Stomach (tissue), 4 donors: ENCODE data around the gene WASF2.
"Not testable (repeated sequence)": the region's sequence is repeated elsewhere in the genome, so short reads cannot be mapped to it uniquely, and the experiment has no call there.

ENCODE experiments used
- EP300 ChIP-seq: sonication (generic); formaldehyde crosslinking; IDR thresholded peaks from one replicate; pipeline ENCODE4 v1.6.1; 2017; ENCODE audit warnings: antibody characterized with exemption
- POLR2A ChIP-seq, 4 donors: fragments of 450-650 bp; IDR thresholded peaks; one replicate each; pipeline ENCODE4 v1.6.1; 2016; ENCODE audit warnings: antibody characterized with exemption in 4 of 4, control low read depth in 2 of 4, mild to moderate bottlenecking in 1 of 4, moderate library complexity in 1 of 4
- TF ChIP-seq, protein P1 (sequence below), 7 experiments: fragments of 450-650 bp in 4 of 7; fragments of 200-600 bp in 3 of 7; sonication (generic) in 3 of 7; IDR thresholded peaks; one replicate each; pipeline ENCODE4 v1.5.1; 2016 to 2019; ENCODE audit warnings: antibody characterized with exemption in 7 of 7, control low read depth in 2 of 7, mild to moderate bottlenecking in 1 of 7

DNA sequence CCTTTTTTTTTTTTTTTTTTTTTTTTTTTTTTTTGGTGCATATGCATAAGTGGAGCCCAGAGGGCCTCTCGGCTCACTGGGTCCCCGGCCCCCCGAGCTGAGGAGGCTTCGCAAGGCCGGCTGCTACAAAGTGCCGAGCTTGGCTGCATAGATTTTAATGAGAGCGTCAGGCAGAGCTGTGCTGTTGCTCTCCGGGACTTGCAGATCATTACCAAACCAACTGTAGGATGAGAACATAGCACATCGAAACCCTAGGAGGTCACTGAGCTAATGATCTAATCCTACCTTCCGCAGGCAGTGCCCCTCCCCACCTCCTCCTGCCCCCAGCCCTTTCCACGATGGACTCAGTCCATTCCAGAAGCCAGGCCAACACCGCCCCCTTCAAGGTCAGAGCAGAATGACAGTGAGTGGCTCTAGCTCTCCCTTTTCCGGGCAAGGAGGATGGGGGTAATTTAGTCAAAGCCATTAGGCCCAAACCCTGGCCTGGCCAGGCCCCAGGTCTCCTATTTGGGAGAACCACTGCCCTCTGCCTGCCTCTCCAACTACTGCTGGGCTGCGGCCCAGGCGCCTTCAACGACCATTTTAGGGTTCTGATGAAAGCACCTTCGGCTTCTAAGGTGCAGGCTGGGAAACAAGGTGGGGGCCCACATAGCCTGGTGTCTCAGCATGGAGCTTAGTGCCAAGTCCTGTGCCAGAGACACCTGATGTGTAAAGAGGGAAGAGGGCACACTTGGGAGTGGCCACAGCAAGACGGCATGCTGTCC, 84.2 kb downstream of the WASF2 start:
- not testable (repeated sequence) for TF ChIP-seq POLR2A (IDR thresholded peaks at IDR 0.05); EP300
- TF ChIP-seq, protein P1, sequence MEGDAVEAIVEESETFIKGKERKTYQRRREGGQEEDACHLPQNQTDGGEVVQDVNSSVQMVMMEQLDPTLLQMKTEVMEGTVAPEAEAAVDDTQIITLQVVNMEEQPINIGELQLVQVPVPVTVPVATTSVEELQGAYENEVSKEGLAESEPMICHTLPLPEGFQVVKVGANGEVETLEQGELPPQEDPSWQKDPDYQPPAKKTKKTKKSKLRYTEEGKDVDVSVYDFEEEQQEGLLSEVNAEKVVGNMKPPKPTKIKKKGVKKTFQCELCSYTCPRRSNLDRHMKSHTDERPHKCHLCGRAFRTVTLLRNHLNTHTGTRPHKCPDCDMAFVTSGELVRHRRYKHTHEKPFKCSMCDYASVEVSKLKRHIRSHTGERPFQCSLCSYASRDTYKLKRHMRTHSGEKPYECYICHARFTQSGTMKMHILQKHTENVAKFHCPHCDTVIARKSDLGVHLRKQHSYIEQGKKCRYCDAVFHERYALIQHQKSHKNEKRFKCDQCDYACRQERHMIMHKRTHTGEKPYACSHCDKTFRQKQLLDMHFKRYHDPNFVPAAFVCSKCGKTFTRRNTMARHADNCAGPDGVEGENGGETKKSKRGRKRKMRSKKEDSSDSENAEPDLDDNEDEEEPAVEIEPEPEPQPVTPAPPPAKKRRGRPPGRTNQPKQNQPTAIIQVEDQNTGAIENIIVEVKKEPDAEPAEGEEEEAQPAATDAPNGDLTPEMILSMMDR (IDR thresholded peaks at IDR 0.05): not testable (repeated sequence)
